Measurements from ENCODE around the gene RAD51AP1.
"Not testable (repeated sequence)": the region's sequence is repeated elsewhere in the genome, so short reads cannot be mapped to it uniquely, and the experiment has no call there.

The RAD51AP1 gene, protein sequence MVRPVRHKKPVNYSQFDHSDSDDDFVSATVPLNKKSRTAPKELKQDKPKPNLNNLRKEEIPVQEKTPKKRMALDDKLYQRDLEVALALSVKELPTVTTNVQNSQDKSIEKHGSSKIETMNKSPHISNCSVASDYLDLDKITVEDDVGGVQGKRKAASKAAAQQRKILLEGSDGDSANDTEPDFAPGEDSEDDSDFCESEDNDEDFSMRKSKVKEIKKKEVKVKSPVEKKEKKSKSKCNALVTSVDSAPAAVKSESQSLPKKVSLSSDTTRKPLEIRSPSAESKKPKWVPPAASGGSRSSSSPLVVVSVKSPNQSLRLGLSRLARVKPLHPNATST

DNA sequence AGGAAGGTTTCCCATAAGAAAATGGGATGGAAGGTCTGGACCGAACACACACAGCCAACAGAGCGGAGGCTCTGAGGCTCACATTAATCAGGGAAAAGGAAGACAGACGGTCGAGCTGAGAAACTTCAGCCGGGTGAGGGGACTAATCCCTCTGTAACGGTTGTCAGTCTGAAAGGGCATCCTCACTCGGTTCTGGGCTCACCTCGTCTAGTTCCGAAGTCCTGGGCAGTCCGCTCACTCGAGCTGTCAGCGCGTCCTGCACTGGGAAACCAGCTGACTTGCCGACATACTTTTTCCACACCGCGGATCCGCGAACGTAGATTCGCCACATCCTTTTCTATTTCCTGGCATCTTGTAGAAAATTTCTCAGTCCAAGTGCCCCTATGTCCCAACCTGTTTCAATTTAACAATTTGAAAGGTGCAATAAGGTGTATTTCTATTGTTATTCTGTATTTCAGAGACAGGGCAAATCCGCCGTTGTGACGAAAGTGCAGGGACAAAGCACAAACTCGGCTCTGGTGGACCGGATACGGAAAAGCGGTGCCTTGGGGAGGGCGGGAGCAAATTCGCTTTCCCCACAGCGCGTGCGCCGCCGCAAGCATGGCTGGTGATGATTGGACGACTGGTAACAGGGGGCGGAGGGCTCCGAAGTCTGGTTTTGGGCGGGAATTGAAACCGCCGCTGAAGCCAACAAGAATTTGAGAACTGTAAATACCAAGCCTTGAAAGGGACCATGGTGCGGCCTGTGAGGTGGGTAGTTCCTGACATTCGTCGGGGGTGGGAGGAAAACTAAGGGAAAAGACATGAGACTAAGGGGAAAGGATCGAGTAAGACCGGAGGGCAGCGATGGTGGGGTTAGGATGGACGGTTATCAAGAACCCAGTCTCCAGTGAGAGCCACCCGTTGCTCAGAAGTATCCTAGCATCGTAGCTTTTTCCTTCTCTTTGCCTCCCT lies at the start of gene RAD51AP1:
TSS of gene RAD51AP1 (plus strand) at position 684 of the 954 bp plus-strand sequence. CDS start at position 734, 50 bp downstream.
- DNase-seq (ENCODE audit: low read depth), result peak; percentile 96

DNA sequence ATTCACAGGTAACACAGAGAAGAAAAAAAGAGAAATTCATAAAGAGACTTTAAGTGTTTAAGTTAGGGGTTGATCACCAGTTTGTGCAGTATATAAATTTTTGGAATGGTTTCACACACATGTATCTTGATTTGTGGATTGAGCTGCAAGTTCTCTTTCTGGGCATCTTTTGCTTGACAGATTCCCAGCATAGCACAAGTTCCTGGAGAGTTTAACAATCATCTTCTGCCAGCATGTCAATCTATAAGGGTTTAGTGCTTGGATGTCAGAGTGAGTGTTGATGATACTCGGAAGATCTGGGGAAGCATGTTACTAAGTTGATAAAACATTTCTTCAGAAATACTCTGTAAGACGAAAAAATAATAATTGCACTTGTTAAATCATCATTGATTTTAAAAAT lies 49.1 kb upstream of the RAD51AP1 start:
- no peak for DNase-seq (ENCODE audit: low read depth)

DNA sequence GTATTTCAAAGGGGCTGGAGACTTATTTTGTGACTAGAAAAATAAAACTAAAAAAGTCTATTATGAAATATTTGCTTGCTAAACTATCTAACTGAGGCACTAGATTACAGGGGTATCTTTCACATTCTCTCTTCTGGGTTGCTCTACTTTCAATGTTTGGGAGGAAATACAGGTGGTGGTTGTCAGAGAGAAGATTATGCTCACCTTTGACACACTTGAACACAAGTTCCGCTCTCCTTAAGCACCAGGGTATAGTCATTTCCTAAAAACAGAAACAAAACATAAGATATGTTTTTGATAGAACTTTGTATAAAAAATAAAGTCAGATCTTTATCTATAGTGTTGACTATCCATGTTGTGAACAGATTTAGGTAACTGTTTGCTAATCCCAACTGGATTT lies 47.7 kb upstream of the RAD51AP1 start:
- no peak for DNase-seq (ENCODE audit: low read depth)

DNA sequence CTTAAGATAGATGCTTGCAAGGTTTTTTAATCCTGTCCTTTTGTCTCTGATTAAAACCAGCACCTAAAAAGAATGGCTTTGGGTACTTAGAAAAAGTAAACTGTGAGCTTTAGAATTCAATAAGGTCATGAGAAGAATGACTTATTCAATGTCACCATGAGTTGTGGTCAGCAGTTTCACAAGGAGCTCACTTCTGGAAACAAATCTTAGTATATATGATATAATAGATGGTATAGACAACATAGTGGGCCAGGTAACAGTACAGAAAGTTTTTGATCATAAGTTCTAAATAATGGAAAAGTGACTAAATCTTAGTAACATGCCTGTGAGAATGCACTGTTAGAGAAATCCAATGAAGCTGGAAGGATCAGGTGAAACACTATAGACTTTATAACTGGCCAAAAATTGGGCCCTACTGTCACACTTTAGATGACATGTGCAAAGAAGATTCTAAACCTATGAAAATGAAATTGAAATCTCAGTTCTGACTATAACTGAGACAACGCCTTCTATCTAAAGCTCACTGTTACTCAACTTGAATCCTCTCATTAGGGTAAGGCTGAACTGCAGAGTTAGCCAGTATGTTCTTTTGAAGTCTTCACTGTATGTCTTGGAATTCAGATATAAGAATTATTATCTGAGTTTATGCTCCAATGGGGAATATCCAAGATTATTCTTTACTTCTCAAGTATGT lies 42.4 kb upstream of the RAD51AP1 start:
- DNase-seq (ENCODE audit: low read depth), result no peak

DNA sequence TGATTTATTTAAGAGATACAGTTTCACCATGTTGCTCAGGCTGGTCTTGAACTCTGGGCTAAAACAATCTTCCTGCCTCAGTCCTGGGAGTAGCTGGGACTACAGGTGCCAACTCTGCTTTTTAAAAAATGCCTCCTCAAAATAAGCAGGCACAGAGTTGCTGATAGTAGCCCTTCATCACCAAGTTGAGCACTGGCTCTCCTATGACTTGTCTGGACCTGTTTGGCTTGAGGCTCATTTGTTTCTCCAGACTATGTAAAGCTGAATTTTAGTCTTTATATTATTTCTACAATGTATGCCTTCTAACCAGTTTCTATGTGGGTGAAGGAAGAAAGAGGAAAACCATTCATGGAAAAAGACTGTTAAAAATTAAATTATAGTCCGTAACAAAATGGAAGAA lies 39.5 kb upstream of the RAD51AP1 start:
- no peak for DNase-seq (ENCODE audit: low read depth)

DNA sequence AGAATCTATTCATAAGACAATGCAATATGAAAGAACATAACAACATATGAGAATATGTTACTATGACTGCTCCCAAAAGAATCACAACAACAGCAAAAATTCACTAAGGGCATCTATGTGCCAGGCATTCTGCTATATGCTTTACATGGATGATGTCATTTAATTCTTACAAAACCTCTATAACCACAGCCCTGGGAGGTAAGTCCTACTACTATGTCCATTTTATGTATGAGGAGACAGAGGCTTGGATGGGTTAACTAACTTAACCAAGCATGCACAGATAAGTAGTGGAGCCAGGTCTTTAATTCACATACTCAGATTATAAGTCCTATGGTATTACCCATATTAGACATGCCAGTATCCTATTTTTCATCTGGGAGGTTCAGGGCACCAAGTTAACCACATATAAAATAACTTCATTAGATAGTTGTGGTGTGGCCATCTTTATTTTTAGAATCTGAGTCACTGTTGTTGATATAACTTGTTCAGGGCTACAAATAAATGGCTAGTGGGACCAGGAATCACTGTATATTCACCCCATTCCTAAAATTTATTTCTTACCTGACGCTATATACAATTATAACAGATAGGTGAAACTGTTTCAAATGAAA lies 33.2 kb upstream of the RAD51AP1 start:
- DNase-seq (ENCODE audit: low read depth), result no peak

DNA sequence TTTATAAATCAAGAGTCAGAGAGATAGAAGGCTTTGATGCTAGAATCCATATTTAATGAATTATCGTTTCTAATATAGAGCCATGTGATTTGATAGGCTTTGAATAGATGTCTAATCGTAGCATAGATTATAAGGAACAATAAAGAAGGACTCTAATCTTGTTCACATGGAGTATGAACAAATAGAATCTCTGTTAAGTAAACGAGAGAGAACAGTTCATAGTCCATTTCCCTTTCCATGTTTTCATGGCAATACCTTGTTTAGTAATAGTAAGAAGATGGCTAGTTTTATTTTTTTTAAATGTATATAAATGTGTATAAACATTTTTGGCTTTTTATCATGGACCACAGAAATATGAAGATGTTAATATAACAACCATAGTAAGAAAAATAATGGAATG lies 32.3 kb upstream of the RAD51AP1 start:
- no peak for DNase-seq (ENCODE audit: low read depth)

DNA sequence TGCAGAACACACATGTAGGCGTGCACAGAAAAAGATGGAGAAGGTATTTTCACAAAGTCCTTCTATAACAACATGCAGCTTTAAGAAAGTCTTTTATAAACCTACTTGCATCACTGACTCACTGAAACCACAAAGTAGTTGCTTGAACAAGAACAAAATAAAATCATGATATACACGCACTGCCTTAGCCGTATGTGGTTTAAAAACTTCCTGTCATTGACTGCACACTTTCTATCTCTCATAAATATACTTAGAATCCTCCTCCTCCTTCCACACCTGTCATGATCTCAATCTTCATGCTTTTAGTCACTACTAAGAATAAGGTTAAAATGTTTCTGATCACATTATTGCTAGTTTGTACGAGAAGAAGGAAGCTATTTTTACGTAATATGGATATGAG lies 31.8 kb upstream of the RAD51AP1 start:
- no peak for DNase-seq (ENCODE audit: low read depth)

DNA sequence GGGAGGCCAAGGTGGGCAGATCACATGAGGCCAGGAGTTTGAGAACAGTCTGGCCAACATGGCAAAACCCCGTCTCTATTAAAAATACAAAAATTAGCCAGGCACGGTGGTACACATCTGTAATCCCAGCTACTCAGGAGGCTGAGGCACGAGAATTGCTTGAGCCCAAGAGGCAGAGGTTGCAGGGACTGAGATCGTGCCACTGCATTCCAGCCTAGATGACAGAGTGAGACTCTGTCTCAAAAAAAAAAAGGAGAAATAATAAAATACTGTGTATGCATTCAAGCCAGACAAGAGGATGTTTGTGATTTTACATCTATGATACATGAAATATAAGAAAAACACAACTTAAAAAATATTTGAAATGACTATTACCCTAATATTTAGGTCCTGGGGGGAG lies 30.2 kb upstream of the RAD51AP1 start:
- DNase-seq (ENCODE audit: low read depth), result not testable (repeated sequence)

DNA sequence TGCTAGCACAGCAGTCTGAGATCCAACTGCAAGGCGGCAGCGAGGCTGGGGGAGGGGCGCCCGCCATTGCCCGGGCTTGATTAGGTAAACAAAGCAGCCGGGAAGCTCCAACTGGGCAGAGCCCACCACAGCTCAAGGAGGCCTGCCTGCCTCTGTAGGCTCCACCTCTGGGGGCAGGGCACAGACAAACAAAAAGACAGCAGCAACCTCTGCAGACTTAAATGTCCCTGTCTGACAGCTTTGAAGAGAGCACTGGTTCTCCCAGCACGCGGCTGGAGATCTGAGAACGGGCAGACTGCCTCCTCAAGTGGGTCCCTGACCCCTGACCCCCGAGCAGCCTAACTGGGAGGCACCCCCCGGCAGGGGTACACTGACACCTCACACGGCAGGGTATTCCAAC lies 29.4 kb upstream of the RAD51AP1 start:
- not testable (repeated sequence) for DNase-seq (ENCODE audit: low read depth)

DNA sequence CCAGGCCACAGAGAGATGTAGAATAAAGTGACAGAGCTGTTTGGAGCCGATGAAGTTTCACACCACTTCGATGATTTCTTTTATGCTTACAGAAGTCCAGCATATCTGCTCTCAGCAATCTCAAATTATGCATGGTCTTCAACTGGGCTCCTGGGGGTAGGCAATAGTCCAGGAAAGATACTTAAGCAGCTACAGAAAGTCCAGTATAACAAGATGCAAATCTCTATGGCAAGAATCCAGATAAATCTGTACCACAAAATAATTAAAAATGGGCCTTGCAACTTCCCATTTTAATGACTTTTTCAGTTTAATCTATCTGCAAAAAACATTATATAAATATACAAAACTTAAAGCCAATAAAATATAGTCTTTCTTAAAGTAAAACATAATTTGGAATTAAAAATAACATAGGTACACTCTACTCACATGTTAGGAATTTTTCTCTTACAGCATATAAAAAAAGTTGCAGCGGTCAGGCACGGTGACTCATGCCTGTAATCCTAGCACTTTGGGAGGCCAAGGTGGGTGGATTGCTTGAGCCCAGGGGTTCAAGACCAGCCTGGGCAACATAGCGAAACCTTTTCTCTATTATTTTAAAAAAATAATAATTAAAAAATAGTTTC lies 20.5 kb upstream of the RAD51AP1 start:
- no peak for DNase-seq (ENCODE audit: low read depth)

DNA sequence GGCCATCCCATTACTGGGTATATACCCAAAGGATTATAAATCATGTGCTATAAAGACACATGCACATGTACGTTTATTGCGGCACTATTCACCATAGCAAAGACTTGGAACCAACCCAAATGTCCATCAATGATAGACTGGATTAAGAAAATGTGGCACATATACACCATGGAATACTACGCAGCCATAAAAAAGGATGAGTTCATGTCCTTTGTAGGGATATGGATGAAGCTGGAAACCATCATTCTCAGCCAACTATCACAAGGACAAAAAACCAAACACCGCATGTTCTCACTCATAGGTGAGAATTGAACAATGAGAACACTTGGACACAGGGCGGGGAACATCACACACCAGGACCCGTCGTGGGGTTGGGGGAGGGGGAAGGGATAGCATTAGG lies 15.2 kb upstream of the RAD51AP1 start:
- not testable (repeated sequence) for DNase-seq (ENCODE audit: low read depth)

DNA sequence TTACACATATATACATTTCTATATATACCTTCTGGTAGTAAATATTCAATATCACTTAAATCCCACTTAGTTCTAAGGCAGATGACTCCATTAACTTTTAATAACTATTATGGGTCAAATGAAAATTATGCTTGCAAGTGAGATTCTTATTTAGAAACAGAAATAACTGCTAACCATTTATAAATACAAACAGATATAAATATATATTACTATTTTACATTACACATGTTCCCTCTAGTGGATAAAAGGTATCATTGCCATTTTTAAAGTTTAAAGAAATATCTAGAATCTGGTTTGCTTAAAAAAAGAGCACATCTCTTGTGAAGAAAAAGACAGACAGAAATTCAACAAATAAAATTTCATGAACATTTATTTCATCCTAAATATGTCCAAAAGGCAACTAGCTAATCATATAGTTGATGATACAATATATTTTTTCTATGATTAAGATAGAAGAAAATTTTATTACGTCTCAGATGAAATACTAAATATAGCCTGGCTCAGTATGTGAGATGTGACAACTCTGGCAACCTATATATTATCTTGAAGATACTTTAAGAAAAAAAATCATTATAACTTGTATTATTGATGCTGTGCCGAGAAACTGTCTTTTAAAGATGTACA lies 11.7 kb upstream of the RAD51AP1 start:
- DNase-seq (ENCODE audit: low read depth), result no peak

DNA sequence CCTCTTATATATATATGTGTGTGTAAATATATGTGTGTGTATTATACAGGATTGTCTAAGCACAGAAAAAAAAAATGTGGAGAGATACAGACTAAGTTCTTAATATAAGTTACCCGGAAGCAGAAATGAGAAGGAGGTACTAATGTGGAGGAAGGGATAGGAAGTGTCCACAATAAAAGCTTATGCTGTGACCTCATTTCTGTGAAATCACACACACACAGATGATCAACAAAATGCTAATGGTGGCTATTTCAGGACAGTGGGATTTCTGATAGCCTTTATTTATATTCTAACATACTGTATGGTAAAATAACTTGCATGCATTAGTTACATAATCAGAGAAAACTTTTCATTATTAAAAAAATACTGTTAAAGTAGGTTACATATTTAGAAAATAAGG lies 8.5 kb upstream of the RAD51AP1 start:
- no peak for DNase-seq (ENCODE audit: low read depth)

DNA sequence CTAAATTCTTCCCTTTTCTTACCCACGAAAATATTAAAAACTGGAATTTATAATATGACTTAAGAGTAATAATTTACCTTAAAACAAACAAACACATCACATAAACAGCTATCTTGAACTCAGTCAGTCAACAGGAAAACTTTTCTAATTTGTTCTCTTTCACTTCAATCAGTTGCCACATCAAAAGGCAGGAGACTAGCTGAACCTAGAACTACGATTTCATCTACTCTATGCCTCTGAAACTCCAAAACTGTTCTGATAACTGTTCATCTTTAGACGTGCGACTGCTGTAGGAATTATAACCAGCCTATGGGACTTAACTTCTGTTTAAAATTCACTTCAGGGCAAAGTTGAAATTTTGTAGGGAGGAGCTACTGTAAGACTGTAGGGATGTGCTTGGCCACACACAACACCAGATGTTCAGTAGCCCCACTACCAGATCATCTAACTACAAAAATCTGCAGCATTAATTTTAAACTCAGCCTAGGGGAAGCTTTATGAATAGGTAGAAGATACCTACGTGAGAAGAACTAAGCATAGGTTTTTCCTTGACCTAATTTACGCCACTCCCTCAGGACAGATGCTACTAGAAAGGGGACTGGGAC lies 7.6 kb upstream of the RAD51AP1 start:
- DNase-seq (ENCODE audit: low read depth), result no peak

DNA sequence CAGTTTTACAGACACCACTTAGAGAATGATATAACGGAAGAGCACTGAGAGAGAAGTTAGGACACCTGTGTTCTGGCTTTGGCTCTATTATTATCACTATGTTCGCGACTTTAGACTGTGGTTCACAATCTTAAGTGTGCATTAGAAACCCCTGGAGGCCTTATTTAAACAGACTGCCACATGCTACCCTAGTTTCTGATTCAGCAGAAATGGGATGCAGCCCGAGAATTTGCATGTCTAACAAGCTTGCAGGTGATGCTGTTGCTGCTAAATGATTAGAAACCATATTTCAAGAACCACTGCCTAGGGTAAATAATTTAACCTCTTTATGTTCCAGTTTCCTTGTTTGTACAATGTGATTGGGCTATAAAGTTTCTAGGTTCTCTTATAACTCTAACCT lies 3.6 kb upstream of the RAD51AP1 start:
- DNase-seq (ENCODE audit: low read depth), result no peak

DNA sequence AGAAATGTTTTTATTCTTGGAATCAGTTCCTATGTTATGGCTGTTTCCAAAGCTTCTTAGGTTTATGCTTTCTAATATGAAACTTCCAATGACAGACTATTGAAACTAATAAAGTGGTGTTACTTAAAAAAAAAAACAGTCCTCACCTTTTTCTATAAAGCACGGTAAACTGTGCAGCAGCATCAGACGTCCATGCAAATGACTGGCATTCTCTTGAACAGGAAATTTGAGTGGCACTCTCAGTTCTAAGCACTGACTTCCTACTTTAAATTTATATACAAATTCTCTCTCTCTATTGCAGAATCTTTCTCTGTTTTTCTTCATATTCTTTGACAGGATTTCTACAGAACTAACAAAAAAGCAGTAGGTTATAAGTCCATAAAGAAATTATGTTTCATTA lies 2.8 kb upstream of the RAD51AP1 start:
- DNase-seq (ENCODE audit: low read depth), result no peak

DNA sequence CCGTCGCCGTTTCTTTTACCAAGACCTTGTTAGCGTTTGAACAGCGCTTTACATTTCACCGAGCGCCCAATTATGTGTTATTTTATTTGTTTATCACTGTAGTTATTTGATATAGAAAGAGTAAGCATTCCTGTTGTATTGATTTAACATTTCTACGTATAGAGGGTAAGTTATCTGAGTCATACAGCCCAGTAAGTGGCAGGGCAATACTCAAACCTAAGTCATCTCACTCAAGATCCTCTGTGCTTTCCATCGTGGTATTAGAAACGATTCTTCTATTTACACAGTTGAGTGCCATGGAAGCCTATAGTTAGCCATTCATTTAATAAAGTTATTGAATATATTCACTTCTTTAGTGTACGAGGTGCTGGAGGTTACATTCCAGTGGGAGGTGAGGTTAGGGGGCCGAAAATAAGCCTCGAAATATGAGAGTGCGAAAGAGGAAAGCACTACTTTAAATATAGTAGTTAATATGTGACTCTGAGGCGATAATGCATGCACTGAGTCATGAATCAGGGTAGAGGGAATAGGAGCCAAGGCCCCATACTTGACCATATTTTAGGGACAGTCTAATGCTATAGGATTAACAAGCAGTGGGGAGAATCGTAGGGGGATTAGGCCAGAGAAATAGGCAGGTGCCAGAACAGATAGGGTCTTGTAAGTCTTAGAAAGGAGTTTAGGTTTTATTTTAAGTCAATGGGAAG lies 629 bp downstream of the RAD51AP1 start:
- no peak for DNase-seq (ENCODE audit: low read depth)

DNA sequence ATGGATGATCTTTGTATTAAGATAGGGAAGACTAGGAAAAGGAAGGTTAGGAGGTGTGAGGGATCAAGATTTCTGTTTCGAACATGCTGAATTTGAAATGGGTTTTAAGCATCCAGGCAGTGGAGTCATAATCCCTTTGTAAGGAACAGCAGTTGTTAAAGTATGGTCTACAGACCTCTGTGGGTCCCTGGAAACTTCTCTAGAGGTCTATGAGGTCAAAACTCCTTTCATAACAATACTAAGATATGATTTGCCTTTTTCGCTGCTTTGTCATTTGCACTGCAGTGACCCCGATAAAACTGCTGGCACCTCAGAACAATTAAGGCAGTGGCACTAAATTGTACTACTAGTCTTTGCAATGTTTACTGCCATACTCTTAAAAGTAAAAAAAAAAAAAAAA lies 1.5 kb downstream of the RAD51AP1 start:
- no peak for DNase-seq (ENCODE audit: low read depth)

DNA sequence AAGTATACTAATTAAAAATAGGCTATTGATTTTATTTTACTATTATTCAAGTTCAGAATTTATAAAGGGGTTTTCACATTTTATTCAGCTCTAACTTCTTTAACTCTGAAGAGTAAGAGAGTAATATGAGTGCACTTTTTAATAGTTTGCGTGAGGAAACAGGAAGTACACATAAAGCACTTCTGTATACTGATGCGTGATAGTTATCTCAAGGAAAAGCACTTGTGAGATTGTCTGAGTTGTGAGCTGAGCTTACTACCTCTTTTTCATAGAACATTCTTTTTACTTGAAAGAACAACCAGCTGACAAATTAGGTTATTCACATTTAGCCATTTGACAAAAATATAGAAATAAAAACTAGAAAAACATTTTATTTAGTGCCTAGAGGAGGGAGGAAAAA lies 1.9 kb downstream of the RAD51AP1 start:
- DNase-seq (ENCODE audit: low read depth), result no peak

Measured in HS-5 (cell line).